ENCODE data around the gene C10orf90.

DNA sequence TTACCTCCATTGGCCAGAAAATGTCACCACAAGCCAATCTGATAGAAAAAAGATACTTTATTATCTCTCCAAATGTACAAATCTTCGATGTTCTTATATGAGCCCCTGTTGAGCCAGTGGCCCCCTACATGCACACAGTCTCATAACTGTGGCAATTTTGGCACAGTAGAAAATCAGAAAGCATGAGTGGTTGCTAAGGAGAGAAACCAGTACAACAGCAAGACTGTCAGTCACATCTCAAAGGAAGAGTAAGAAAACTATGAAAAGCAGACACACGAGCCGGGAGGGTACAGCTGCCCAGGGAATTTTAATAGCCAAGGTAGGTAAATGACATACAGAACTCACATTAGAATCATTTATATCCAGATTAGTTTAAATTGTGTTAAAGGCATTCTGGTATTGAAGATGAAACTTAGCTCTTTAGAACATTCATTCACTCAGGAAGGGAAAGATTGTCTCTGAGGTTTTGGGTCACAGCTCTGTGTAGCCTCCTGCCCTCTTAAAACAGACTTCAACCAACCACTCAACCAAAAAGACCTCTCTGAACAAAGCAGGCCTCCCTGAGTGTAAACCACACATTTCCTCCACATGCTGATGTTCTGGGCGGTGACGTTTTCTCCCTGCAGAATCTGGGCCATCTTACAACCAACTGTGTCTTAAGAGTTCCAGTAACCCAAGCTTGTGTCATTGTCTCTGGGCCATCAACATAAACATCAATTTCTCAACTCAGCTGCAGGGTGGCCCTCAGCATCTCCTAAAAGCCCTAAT is 201.4 kb downstream of the C10orf90 start:
- TF ChIP-seq SP1 (IDR thresholded peaks at IDR 0.05) = no peak
- no peak for TF ChIP-seq FOXK2 (IDR thresholded peaks at IDR 0.05)
- no peak for TF ChIP-seq SUZ12 (IDR thresholded peaks at IDR 0.05)
- no peak for TF ChIP-seq FOXM1 (IDR thresholded peaks at IDR 0.05; ENCODE audit: borderline replicate concordance)
- TF ChIP-seq, protein P1, sequence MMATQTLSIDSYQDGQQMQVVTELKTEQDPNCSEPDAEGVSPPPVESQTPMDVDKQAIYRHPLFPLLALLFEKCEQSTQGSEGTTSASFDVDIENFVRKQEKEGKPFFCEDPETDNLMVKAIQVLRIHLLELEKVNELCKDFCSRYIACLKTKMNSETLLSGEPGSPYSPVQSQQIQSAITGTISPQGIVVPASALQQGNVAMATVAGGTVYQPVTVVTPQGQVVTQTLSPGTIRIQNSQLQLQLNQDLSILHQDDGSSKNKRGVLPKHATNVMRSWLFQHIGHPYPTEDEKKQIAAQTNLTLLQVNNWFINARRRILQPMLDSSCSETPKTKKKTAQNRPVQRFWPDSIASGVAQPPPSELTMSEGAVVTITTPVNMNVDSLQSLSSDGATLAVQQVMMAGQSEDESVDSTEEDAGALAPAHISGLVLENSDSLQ (IDR thresholded peaks at IDR 0.05) = no peak
- TF ChIP-seq HDGF (IDR thresholded peaks at IDR 0.05; ENCODE audit: borderline replicate concordance) = no peak
- no peak for TF ChIP-seq TARDBP (IDR thresholded peaks at IDR 0.05)
- TF ChIP-seq ARNT (IDR thresholded peaks at IDR 0.05) = no peak
- no peak for TF ChIP-seq ELF4 (IDR thresholded peaks at IDR 0.05)

Data from HEK293T (cell line).